C1 segment of cervical spinal cord (tissue), 14 donors: ENCODE measurements around the gene MRPS5.
"Not testable (repeated sequence)": the region's sequence is repeated elsewhere in the genome, so short reads cannot be mapped to it uniquely, and the experiment has no call there.

Source experiments
- DNase-seq, 14 donors: peaks; one replicate each; lab custom pipeline; 2025; lab: John Stamatoyannopoulos, UW

Gene MRPS5

GRCh38 chr2:95047629-95048510 is 73.7 kb downstream of the MRPS5 start:
- no peak for DNase-seq

DNA sequence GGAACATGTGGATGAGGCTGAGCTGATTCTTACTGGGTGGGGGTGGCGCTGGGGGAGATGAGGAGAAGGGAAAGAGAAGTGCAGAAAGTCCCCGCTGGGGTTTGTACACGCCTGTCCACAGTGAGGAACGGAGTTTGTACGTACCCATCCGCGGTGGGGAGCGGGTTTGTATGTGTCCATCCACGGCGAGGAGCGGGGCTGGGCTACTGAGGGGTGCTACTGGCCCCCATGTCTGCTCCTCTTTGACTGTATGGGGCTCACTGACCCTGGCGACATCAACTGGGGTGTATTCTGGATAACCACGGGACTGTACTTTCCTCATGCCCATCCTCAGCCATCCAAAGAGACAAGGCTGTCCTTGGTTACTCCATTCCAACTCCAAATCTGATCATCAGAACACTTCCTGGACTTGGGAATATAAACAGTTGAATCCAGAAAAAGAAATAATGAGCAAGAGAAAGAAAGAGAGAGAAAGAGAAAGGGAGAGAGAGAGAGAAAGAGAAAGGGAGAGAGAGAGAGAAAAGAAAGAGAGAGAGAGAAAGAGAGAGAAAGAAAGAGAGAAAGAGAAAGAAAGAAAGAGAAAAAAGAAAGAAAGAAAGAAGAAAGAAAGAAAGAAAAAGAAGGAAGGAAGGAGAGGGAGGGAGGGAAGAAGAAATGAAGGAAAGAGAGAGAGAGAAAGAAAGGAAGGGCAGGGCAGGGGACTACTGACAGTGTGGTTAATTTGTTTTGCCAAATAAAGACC is 75.1 kb downstream of the MRPS5 start:
- DNase-seq, result no peak

- DNase-seq, result no peak
Measured at GRCh38 chr2:95044601-95045000, 77.0 kb downstream of the MRPS5 start.

DNA sequence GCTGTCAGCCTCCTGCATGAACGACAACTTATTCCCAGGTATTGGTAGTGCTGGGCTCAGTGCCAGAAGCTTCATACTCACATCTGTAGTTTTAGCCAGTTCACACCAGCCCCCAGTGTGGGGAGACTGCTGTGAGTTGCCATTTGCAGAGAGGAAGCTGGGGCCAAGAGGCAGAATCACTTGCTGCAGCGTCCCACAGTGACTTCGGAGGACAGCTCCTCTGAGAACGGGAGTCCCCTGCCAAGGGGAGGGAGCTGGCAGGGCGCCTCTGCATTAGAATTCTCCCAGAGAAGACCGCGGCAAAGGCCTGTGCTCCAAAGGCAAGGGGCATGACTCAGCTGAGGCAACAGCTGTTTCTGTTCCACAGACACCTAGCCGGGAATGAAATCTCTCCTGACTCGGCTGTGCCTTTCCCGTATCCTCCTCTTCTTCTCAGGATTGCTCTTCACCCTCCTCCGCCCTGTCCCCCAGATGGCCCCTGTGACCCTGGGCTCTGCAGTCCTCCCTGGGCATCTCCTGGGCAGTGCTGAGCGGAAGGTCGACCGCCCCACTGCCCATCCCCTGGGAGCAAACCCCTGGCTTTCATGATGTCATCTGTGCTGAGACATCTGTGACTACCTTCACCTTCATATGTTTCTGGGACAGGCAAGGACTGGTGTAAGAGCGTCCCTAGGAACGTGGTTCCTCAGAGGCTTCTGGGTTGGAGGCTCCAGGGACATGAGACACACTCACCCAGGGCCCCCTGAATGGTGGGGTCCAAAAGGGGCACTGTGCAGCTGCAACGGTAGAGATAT is 78.1 kb downstream of the MRPS5 start:
- peak in 12 of 14 donors; percentile 18 to 91 (median 78) for DNase-seq

- peak in 1 of 14 donors; percentile 41 for DNase-seq
Measured at GRCh38 chr2:95042472-95043271, 78.9 kb downstream of the MRPS5 start.

DNA sequence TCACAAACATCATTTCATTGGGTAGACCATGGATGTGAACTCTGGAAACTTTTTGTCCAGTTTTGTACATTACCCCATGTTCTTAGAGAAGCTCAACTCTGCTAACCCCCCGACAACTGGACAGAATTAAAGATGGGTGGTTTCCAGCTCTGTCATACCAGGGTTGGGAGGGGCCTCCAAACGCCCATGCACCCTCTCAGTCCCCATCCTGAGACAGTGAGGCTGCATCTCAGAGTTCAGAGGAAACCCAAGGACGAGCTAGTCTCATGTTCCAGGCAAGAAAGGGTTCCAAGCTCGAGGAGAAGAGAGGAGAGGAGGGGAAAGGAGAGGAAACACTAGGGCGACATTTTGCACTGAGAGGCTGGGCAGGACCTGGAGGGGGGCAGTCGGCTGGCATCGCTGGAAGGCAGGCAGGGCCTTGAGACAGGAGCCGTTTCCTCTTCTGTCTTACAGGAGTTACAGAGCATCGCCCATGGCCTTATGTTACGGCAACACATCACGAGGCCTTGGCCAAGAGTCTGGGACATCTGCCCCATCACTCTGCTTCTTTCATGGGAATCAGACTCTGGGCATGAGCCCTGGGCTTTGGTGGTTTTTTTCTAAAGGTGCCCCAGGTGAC is 79.7 kb downstream of the MRPS5 start:
- DNase-seq, result no peak

- DNase-seq, result peak in 1 of 14 donors; percentile 28
Measured at GRCh38 chr2:95041060-95041823, 80.4 kb downstream of the MRPS5 start.

GRCh38 chr2:95040426-95040825 is 81.2 kb downstream of the MRPS5 start:
- no peak for DNase-seq

DNA sequence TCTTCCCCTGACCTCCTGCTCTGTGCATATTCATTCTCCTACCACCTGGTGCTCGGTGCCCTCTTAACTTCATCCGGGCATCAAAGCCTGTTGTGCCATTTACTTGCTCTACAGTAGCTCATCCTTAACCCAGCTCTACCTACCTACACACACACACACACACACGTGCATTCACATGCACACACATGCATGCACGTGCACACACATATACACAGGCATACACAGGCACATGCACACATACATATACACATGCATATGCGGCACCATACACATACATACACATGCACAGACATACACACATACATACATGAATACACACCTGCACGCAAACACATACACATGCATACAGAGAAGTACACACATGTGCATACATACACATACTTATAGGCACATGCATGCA is 81.6 kb downstream of the MRPS5 start:
- DNase-seq, result no peak

DNA sequence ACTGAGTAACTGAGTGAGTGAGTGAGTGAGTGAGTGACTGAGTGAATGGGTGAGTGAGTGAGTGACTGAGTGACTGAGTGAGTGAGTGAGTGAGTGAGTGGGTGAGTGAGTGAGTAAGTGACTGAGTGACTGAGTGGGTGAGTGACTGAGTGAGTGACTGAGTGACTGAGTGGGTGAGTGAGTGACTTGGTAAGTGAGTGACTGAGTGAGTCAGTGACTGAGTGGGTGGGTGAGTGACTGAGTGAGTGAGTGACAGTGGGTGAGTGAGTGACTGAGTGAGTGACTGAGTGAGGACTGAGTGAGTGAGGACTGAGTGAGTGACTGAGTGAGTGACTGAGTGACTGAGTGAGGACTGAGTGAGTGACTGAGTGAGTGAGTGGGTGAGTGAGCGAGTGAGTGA is 82.2 kb downstream of the MRPS5 start:
- DNase-seq, result no peak

- no peak for DNase-seq
Measured at GRCh38 chr2:95038635-95039298, 82.8 kb downstream of the MRPS5 start.

- not testable (repeated sequence) for DNase-seq
Measured at GRCh38 chr2:95037841-95038585, 83.6 kb downstream of the MRPS5 start.

DNA sequence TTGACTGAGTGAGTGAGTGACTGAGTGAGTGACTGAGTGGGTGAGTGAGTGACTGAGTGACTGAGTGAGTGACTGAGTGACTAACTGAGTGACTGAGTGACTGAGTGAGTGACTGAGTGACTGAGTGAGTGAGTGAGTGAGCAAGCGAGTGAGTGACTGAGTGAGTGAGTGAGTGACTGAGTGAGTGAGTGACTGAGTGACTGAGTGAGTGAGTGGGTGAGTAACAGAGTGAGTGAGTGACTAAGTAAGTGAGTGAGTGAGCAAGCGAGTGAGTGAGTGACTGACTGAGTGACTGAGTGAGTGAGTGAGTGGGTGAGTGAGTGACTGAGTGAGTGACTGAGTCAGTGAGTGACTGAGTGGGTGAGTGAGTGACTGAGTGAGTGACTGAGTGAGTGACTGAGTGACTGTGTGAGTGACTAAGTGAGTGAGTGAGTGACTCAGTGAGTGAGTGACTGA is 84.2 kb downstream of the MRPS5 start:
- no peak for DNase-seq

GRCh38 chr2:95036596-95037383 is 84.8 kb downstream of the MRPS5 start:
- no peak for DNase-seq
